H1 (cell line): ENCODE results near the gene DPYSL3. TPM values are rescaled to one million over a fixed set of nuclear protein-coding genes. Genes with fewer than 3 reads are reported as not detected.

Experiments
- CHD1 ChIP-seq: IDR thresholded peaks from 2 replicates; pipeline ENCODE4 v1.6.1; 2012; ENCODE audit warnings: low read depth, low read length, improper control_type of control experiment
- CHD7 ChIP-seq: fragments of 300-600 bp; sonication (generic); IDR thresholded peaks from 2 replicates; pipeline ENCODE4 v1.7.1; 2012; ENCODE audit warnings: low read length, moderate library complexity, mild to moderate bottlenecking, inconsistent platforms; ENCODE audit not compliant: insufficient replicate concordance
- CTCF ChIP-seq, 3 experiments: IDR thresholded peaks; 1 replicate in 2 of 3; 2 replicates in 1 of 3; pipeline versions ENCODE4 v1.5.1 to v1.6.1; 2011; ENCODE audit warnings: low read length in 3 of 3, mild to moderate bottlenecking in 3 of 3, inconsistent platforms in 2 of 3, low read depth in 1 of 3, moderate library complexity in 1 of 3; ENCODE audit not compliant: insufficient read depth in 1 of 3; ENCODE audit errors: control extremely low read depth in 1 of 3
- GABPA ChIP-seq: IDR thresholded peaks from 2 replicates; pipeline ENCODE4 v1.6.1; 2011; ENCODE audit warnings: mild to moderate bottlenecking, low read length, moderate library complexity, borderline replicate concordance; ENCODE audit not compliant: insufficient read depth
- MAFK ChIP-seq: IDR thresholded peaks from 2 replicates; pipeline ENCODE4 v1.6.1; 2012; ENCODE audit warnings: low read depth, mild to moderate bottlenecking, improper control_type of control experiment, low read length
- SUZ12 ChIP-seq: fragments of 200-600 bp; sonication (generic); IDR thresholded peaks from 2 replicates; pipeline ENCODE4 v1.6.1; 2012; ENCODE audit warnings: mild to moderate bottlenecking, inconsistent platforms, low read length, moderate library complexity, mixed read lengths
- TCF12 ChIP-seq: IDR thresholded peaks from 2 replicates; pipeline ENCODE4 v1.6.1; 2011; ENCODE audit warnings: low read depth, mild to moderate bottlenecking, low read length
- USF2 ChIP-seq: IDR thresholded peaks from 2 replicates; pipeline ENCODE4 v1.6.1; 2011; ENCODE audit warnings: low read length, improper control_type of control experiment
- polyA plus RNA-seq, 7 experiments: library from polyadenylated mRNA; depleted of rRNA in 3 of 7; stranded (reverse) in 5 of 7; unstranded in 2 of 7; fragments of >200 nt in 5 of 7; fragments of 200-250 nt in 2 of 7; gene quantifications; 1 replicate in 5 of 7; 2 replicates in 1 of 7; 4 replicates in 1 of 7; pipeline versions ENCODE4 v1.2.1 to v1.2.3, GENCODE V29; 2011 to 2013; ENCODE audit warnings: missing spikeins in 2 of 7, mixed read lengths in 2 of 7
- total RNA-seq: library from RNA; stranded (reverse); fragmentation: NEBNext Ultra II Directional; extraction: Animal tissue kit (Norgen Biotek cat#: 25700); gene quantifications from 2 replicates; pipeline ENCODE4 v1.2.1, GENCODE V29; 2021

DPYSL3 gene
- total and polyA plus RNA-seq, 2 of the 8 experiments (the other 6 are each of a cell fraction or from before 2014, with no cell fraction given) = 268 to 387 TPM

- TF ChIP-seq CHD7 (no peak), TCF12 (no peak), GABPA (no peak), MAFK (no peak), CTCF (IDR thresholded peaks at IDR 0.05; ENCODE audit: control extremely low read depth in 1 of 3, insufficient read depth in 1 of 3, low read depth in 1 of 3, low read length in 3 of 3) (no peak), CHD1 (no peak), USF2 (no peak), SUZ12 (no peak)
Measured at GRCh38 chr5:147484708-147485020, 25.2 kb downstream of the DPYSL3 start (continued).
